ENCODE results near the gene ADARB2. TPM values are rescaled to one million over a fixed set of nuclear protein-coding genes. Genes with fewer than 3 reads are reported as not detected.

The ADARB2 gene
- total and polyA plus RNA-seq, 10 of the 15 experiments (the other 5 are each of a cell fraction or from before 2014, with no cell fraction given): 0.02 to 4.1 (median 0.76) TPM

GRCh38 chr10:1400101-1401070 lies 336.9 kb downstream of the ADARB2 start (continued):
- no peak for TF ChIP-seq EP300 (IDR thresholded peaks at IDR 0.05; ENCODE audit: borderline replicate concordance in 1 of 2, control insufficient read depth in 1 of 2, low read depth in 2 of 2, low read length in 2 of 2)
- no peak for TF ChIP-seq HDGF (IDR thresholded peaks at IDR 0.05)
- no peak for TF ChIP-seq ZNF384 (IDR thresholded peaks at IDR 0.05; ENCODE audit: borderline replicate concordance, low read depth, low read length)
- no peak for TF ChIP-seq RELA (IDR thresholded peaks at IDR 0.05; ENCODE audit: borderline replicate concordance, partially characterized antibody)
- no peak for TF ChIP-seq YY1 (IDR thresholded peaks at IDR 0.05; ENCODE audit: low read depth, low read length)

- Histone ChIP-seq H3K4me3 (no peak overlapping the region), H3K27me3 (replicated peaks in 1 of 2; ENCODE audit: control insufficient read depth in 2 of 2, insufficient read depth in 2 of 2, low read length in 1 of 2) (no peaks in the 10 kb centered on the region), H3K9ac (ENCODE audit: control insufficient read depth, insufficient read depth, low read length) (no peak overlapping the region), H3K27ac (ENCODE audit: control insufficient read depth, insufficient read depth) (no peak overlapping the region), H3K4me2 (ENCODE audit: control insufficient read depth, insufficient read depth) (no peak overlapping the region), H3K79me2 (ENCODE audit: control insufficient read depth, insufficient read depth, low read length) (no peaks in the 10 kb centered on the region), H3K9me3 (replicated peaks; ENCODE audit: control insufficient read depth, insufficient read depth, low read length) (no peaks in the 10 kb centered on the region), H3K4me1 (ENCODE audit: control insufficient read depth, insufficient read depth, low read length) (no peaks in the 10 kb centered on the region), H4K20me1 (ENCODE audit: control insufficient read depth, insufficient read depth) (no peaks in the 10 kb centered on the region), H2AFZ (ENCODE audit: control insufficient read depth, low read depth, low read length) (no peak overlapping the region), H3K36me3 (ENCODE audit: control insufficient read depth in 2 of 2, insufficient read depth in 2 of 2, low read length in 1 of 2) (no peaks in the 10 kb centered on the region)
- in situ Hi-C loops (cut with MboI) (no loop called here), intact Hi-C loops (cut with micrococcal nuclease; ENCODE audit: unreplicated experiment) (no loop called here)
- WGBS (ENCODE audit: insufficient coverage, insufficient replicate concordance, low lambda C conversion rate, missing lambda C conversion rate): 44% methylated on average over 11 of the region's 11 CpGs
- ChIA-PET RAD21 (ENCODE audit: unreplicated experiment) (no interaction called here), POLR2A (no interaction called here), SMC1A (ENCODE audit: uncharacterized antibody, unreplicated experiment) (no interaction called here), CTCF (no interaction called here)
- FAIRE-seq: no peak
- ATAC-seq: no peak
- BruUV-seq (replicated peaks): no TSS peak
- DNase-seq (ENCODE audit: low read depth, low spot score): no peak
- TF ChIP-seq ATF7 (IDR thresholded peaks at IDR 0.05; ENCODE audit: low read depth) (no peak), PAX5 (IDR thresholded peaks at IDR 0.05; ENCODE audit: borderline replicate concordance, low read depth, low read length) (no peak), CREM (IDR thresholded peaks at IDR 0.05; ENCODE audit: low read depth) (no peak), CBX3 (IDR thresholded peaks at IDR 0.05; ENCODE audit: borderline replicate concordance, low read depth) (no peak), RFX5 (IDR thresholded peaks at IDR 0.05; ENCODE audit: low read depth, low read length) (no peak), PML (IDR thresholded peaks at IDR 0.05; ENCODE audit: low read length) (no peak), BHLHE40 (IDR thresholded peaks at IDR 0.05; ENCODE audit: borderline replicate concordance in 1 of 2, low read depth in 2 of 2, low read length in 1 of 2) (no peak), SKIL (IDR thresholded peaks at IDR 0.05; ENCODE audit: low read depth, poor library complexity, severe bottlenecking) (no peak), ZZZ3 (IDR thresholded peaks at IDR 0.05; ENCODE audit: control insufficient read depth, insufficient read length, low read depth) (no peak), RB1 (IDR thresholded peaks at IDR 0.05; ENCODE audit: borderline replicate concordance) (no peak), GABPA (IDR thresholded peaks at IDR 0.05; ENCODE audit: low read depth) (no peak)
- TF ChIP-seq, protein P1, sequence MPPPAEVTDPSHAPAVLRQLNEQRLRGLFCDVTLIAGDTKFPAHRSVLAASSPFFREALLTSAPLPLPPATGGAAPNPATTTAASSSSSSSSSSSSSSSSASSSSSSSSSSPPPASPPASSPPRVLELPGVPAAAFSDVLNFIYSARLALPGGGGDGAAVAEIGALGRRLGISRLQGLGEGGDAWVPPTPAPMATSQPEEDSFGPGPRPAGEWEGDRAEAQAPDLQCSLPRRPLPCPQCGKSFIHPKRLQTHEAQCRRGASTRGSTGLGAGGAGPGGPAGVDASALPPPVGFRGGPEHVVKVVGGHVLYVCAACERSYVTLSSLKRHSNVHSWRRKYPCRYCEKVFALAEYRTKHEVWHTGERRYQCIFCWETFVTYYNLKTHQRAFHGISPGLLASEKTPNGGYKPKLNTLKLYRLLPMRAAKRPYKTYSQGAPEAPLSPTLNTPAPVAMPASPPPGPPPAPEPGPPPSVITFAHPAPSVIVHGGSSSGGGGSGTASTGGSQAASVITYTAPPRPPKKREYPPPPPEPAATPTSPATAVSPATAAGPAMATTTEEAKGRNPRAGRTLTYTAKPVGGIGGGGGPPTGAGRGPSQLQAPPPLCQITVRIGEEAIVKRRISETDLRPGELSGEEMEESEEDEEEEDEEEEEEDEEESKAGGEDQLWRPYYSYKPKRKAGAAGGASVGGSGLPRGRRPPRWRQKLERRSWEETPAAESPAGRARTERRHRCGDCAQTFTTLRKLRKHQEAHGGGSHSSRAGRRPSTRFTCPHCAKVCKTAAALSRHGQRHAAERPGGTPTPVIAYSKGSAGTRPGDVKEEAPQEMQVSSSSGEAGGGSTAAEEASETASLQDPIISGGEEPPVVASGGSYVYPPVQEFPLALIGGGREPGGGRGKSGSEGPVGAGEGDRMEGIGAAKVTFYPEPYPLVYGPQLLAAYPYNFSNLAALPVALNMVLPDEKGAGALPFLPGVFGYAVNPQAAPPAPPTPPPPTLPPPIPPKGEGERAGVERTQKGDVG (CRISPR knock-in tag; IDR thresholded peaks at IDR 0.05): no peak
These were observed 337.8 kb downstream of the ADARB2 start for GRCh38 chr10:1399431-1400100.

All from GM12878 (cell line).